Neuronal stem cell (in vitro differentiated cells): Measurements from ENCODE around the gene FOXO3.

Experiments used
- DNase-seq: peaks from one replicate; pipeline ENCODE4 v3.0.0-alpha.2; 2013; ENCODE audit warnings: low spot score
- H2AFZ ChIP-seq: one replicate; pipeline ENCODE4 v1.6.1; 2013; ENCODE audit warnings: mild to moderate bottlenecking, low read length, inconsistent platforms
- H2AK5ac ChIP-seq: 2 replicates; pipeline ENCODE4 v1.6.1; 2013; ENCODE audit warnings: low read depth, mild to moderate bottlenecking, inconsistent platforms, low read length, moderate library complexity, mixed read lengths
- H2BK120ac ChIP-seq: 2 replicates; pipeline ENCODE4 v1.6.1; 2013; ENCODE audit warnings: low read depth, mild to moderate bottlenecking, inconsistent platforms, low read length, moderate library complexity, mixed read lengths
- H2BK12ac ChIP-seq: one replicate; pipeline ENCODE4 v1.6.1; 2013; ENCODE audit warnings: low read length, inconsistent platforms
- H2BK15ac ChIP-seq: 2 replicates; pipeline ENCODE4 v1.6.1; 2013; ENCODE audit warnings: mild to moderate bottlenecking, low read length, inconsistent platforms, mixed read lengths
- H2BK5ac ChIP-seq: one replicate; pipeline ENCODE4 v1.6.1; 2013; ENCODE audit warnings: inconsistent platforms, mild to moderate bottlenecking, low read length, moderate library complexity
- H3K14ac ChIP-seq: one replicate; pipeline ENCODE4 v1.6.1; 2013; ENCODE audit warnings: low read length, inconsistent platforms
- H3K18ac ChIP-seq: 2 replicates; pipeline ENCODE4 v1.6.1; 2013; ENCODE audit warnings: low read length, inconsistent platforms
- H3K23ac ChIP-seq: 2 replicates; pipeline ENCODE4 v1.6.1; 2013; ENCODE audit warnings: low read depth, mild to moderate bottlenecking, mixed read lengths, low read length, inconsistent platforms; ENCODE audit not compliant: poor library complexity
- H3K27ac ChIP-seq: replicated peaks from 3 replicates; pipeline ENCODE4 v1.5.1; 2013; ENCODE audit warnings: low read length, inconsistent platforms
- H3K27me3 ChIP-seq, 3 experiments: 2 replicates each; pipeline ENCODE4 v1.6.1; 2013; ENCODE audit warnings: low read length in 3 of 3, mild to moderate bottlenecking in 2 of 3, inconsistent platforms in 1 of 3, low read depth in 1 of 3, mixed read lengths in 1 of 3, moderate library complexity in 1 of 3; ENCODE audit not compliant: control insufficient read depth in 3 of 3, insufficient read depth in 3 of 3
- H3K36me3 ChIP-seq, 2 donors: replicated peaks in 1 of 2; 2 replicates each; pipeline ENCODE4 v1.6.1; 2013; ENCODE audit warnings: low read length in 2 of 2; ENCODE audit not compliant: control insufficient read depth in 2 of 2, insufficient read depth in 2 of 2
- H3K4ac ChIP-seq: 2 replicates; pipeline ENCODE4 v1.6.1; 2013; ENCODE audit warnings: inconsistent platforms, mild to moderate bottlenecking, low read length, moderate library complexity
- H3K4me1 ChIP-seq, 2 donors: 1 replicate in 1 of 2; 2 replicates in 1 of 2; pipeline ENCODE4 v1.6.1; 2013; ENCODE audit warnings: low read length in 2 of 2, low read depth in 1 of 2; ENCODE audit not compliant: control insufficient read depth in 2 of 2, insufficient read depth in 1 of 2
- H3K4me2 ChIP-seq: one replicate; pipeline ENCODE4 v1.6.1; 2013; ENCODE audit warnings: mild to moderate bottlenecking, low read length, inconsistent platforms; ENCODE audit not compliant: insufficient read depth, poor library complexity, severe bottlenecking
- H3K4me3 ChIP-seq, 2 donors: 2 replicates each; pipeline ENCODE4 v1.5.1; 2013; ENCODE audit warnings: low read length in 2 of 2, mild to moderate bottlenecking in 2 of 2, inconsistent platforms in 1 of 2, moderate library complexity in 1 of 2
- H3K79me1 ChIP-seq: one replicate; pipeline ENCODE4 v1.6.1; 2013; ENCODE audit warnings: low read depth, mild to moderate bottlenecking, inconsistent platforms, low read length, moderate library complexity
- H3K9ac ChIP-seq: one replicate; pipeline ENCODE4 v1.6.1; 2013; ENCODE audit warnings: mild to moderate bottlenecking, low read depth, low read length, inconsistent platforms; ENCODE audit not compliant: poor library complexity
- H3K9me3 ChIP-seq, 2 donors: replicated peaks in 1 of 2; 2 replicates each; pipeline versions ENCODE3 to v1.6.1; 2013; ENCODE audit warnings: low read length in 2 of 2, mild to moderate bottlenecking in 2 of 2, inconsistent platforms in 1 of 2, low read depth in 1 of 2, mixed read lengths in 1 of 2, moderate library complexity in 1 of 2; ENCODE audit not compliant: control insufficient read depth in 2 of 2, insufficient read depth in 1 of 2
- H4K8ac ChIP-seq: one replicate; pipeline ENCODE4 v1.6.1; 2013; ENCODE audit warnings: low read depth, mild to moderate bottlenecking, inconsistent platforms, low read length, moderate library complexity
- H4K91ac ChIP-seq: one replicate; pipeline ENCODE4 v1.6.1; 2013; ENCODE audit warnings: low read length, low read depth, mild to moderate bottlenecking, inconsistent platforms; ENCODE audit not compliant: poor library complexity
- WGBS, 2 donors: extraction: QIAGEN DNeasy Blood & Tissue Kit; methylation state at CpG; one replicate each; pipeline ENCODE4 v1.1.7; 2013; ENCODE audit warnings: missing lambda C conversion rate in 2 of 2, mixed read lengths in 1 of 2; ENCODE audit not compliant: insufficient read length in 2 of 2, insufficient replicate concordance in 1 of 2; ENCODE audit errors: extremely low coverage in 2 of 2; 5-methylcytosine and 5-hydroxymethylcytosine counted together

Gene FOXO3

GRCh38 chr6:108588586-108588985 is 27.9 kb downstream of the FOXO3 start:
- Histone ChIP-seq H4K8ac (no peak overlapping the region), H3K23ac (no peak overlapping the region), H3K9me3 (no peaks in the 10 kb centered on the region), H3K4me2 (no peak overlapping the region), H3K18ac (no peak overlapping the region), H3K14ac (no peak overlapping the region), H3K4me3 (peak overlapping the region in 1 of 2 donors; percentile 39), H2BK120ac (no peak overlapping the region), H2BK12ac (no peak overlapping the region), H3K4ac (no peak overlapping the region), H2AK5ac (no peak overlapping the region), H3K27me3 (no peaks in the 10 kb centered on the region), H3K27ac (peak overlapping the region; percentile 78), H2BK15ac (no peak overlapping the region), H3K9ac (peak overlapping the region; percentile 44), H3K79me1 (no peaks in the 10 kb centered on the region), H3K36me3 (no peaks in the 10 kb centered on the region), H3K4me1 (peaks cover 16 to 27% of the 10 kb centered on the region in 2 donors), H4K91ac (no peak overlapping the region), H2BK5ac (no peak overlapping the region), H2AFZ (peak overlapping the region; percentile 57)
- no CpG with 5 or more reads among the region's 1 CpG for WGBS, 2 donors
- DNase-seq: no peak

- Histone ChIP-seq H4K8ac (no peak overlapping the region), H3K9ac (no peak overlapping the region), H2BK15ac (no peak overlapping the region), H3K23ac (no peak overlapping the region), H2AK5ac (peak overlapping the region; percentile 51), H3K18ac (no peak overlapping the region), H2AFZ (peak overlapping the region; percentile 57), H3K36me3 (no peaks in the 10 kb centered on the region), H2BK120ac (no peak overlapping the region), H3K9me3 (no peaks in the 10 kb centered on the region), H3K4me2 (no peak overlapping the region), H4K91ac (no peak overlapping the region), H3K4ac (no peak overlapping the region), H3K4me1 (peaks cover 16 to 27% of the 10 kb centered on the region in 2 donors), H2BK5ac (no peak overlapping the region), H3K27ac (peak overlapping the region; percentile 78), H3K14ac (no peak overlapping the region), H3K27me3 (no peaks in the 10 kb centered on the region), H3K4me3 (peak overlapping the region in 1 of 2 donors; percentile 39), H3K79me1 (no peaks in the 10 kb centered on the region), H2BK12ac (no peak overlapping the region)
- peak; percentile 62 for DNase-seq
- WGBS, 2 donors: no CpG with 5 or more reads among the region's 6 CpGs
Measured at GRCh38 chr6:108589244-108589791, 28.6 kb downstream of the FOXO3 start.

GRCh38 chr6:108591040-108591816 is 30.5 kb downstream of the FOXO3 start:
- Histone ChIP-seq H4K91ac (no peak overlapping the region), H3K18ac (peak overlapping the region; percentile 44), H3K4me1 (peaks cover 20 to 27% of the 10 kb centered on the region in 2 donors)

More at GRCh38 chr6:108591040-108591816, 30.5 kb downstream of the FOXO3 start:
- no peaks in the 10 kb centered on the region for H3K9me3 ChIP-seq
- no peak overlapping the region for H3K4ac ChIP-seq
- H3K4me2 ChIP-seq: no peak overlapping the region
- H3K27me3 ChIP-seq: no peaks in the 10 kb centered on the region
- no peak overlapping the region for H2AFZ ChIP-seq
- no peak overlapping the region for H2BK15ac ChIP-seq
- no peaks in the 10 kb centered on the region for H3K36me3 ChIP-seq
- no peak overlapping the region for H2BK120ac ChIP-seq
- no peak overlapping the region for H3K23ac ChIP-seq
- no peak overlapping the region for H2AK5ac ChIP-seq
- no peak overlapping the region for H3K14ac ChIP-seq
- WGBS, 2 donors: no CpG with 5 or more reads among the region's 8 CpGs
- no peak overlapping the region for H3K27ac ChIP-seq
- no peaks in the 10 kb centered on the region for H3K79me1 ChIP-seq
- DNase-seq: no peak
- H4K8ac ChIP-seq: no peak overlapping the region
- H3K9ac ChIP-seq: no peak overlapping the region
- H2BK12ac ChIP-seq: no peak overlapping the region
- no peak overlapping the region for H2BK5ac ChIP-seq
- H3K4me3 ChIP-seq: no peak overlapping the region
